HCT116 (cell line): ENCODE data around the gene HOTAIR. TPM values are rescaled to one million over a fixed set of nuclear protein-coding genes. Genes with fewer than 3 reads are reported as not detected.

Source experiments
- ATAC-seq: fragments of 200-7000 bp; cut with Tn5 transposase; 2 replicates; pipeline ENCODE4 v1.9.1; 2020; ENCODE audit warnings: mild to moderate bottlenecking, moderate library complexity
- BruUV-seq: library from RNA; stranded (reverse); fragments of 400-500 nt; replicated peaks from 2 replicates; lab custom pipeline; 2021; lab: Mats Ljungman, UMichigan
- CTCF ChIA-PET: fragments of 300-600 bp; sonication (Branson Sonifier 250); formaldehyde crosslinking; loops from one replicate; lab custom pipeline; 2021; ENCODE audit warnings: antibody characterized with exemption; lab: Charles Lee
- POLR2A ChIA-PET: fragments of 300-600, 350-600 bp; sonication (Branson Sonifier 250); formaldehyde crosslinking; loops from one replicate; lab custom pipeline; 2021; ENCODE audit warnings: antibody characterized with exemption; lab: Charles Lee
- RAD21 ChIA-PET, 2 experiments: fragments of 300-600 bp; sonication (Branson Sonifier 250); formaldehyde crosslinking; loops; one replicate each; lab custom pipeline; 2023; ENCODE audit warnings: low total read pairs in 2 of 2; ENCODE audit not compliant: uncharacterized antibody in 2 of 2, unreplicated experiment in 2 of 2, low non-redundant PET in 1 of 2; lab: Charles Lee
- DNase-seq: peaks from one replicate; pipeline ENCODE4 v3.0.0-alpha.2; 2010; ENCODE audit warnings: low read depth, low spot score
- H2AFZ ChIP-seq: fragments of 200-600 bp; shearing (Covaris generic), sonication (generic); 2 replicates; pipeline ENCODE4 v1.6.1; 2017; ENCODE audit warnings: low read depth, mixed run types, mixed read lengths, antibody characterized with exemption, low read length; ENCODE audit not compliant: poor library complexity, severe bottlenecking
- H3K27ac ChIP-seq: 2 replicates; pipeline ENCODE4 v1.5.1; 2012; ENCODE audit warnings: low read depth, low read length
- H3K27me3 ChIP-seq: fragments of 200-600 bp; sonication (generic); 2 replicates; pipeline ENCODE4 v1.6.1; 2016; ENCODE audit warnings: mixed run types, low read length, mixed read lengths; ENCODE audit not compliant: insufficient read depth
- H3K36me3 ChIP-seq, 2 experiments: fragments of 200-500 bp in 1 of 2; fragments of 200-600 bp in 1 of 2; sonication (Bioruptor generic) in 1 of 2; sonication (generic) in 1 of 2; 2 replicates each; pipeline versions ENCODE4 v1.5.1 to v1.6.1; 2014 to 2016; ENCODE audit warnings: low read length in 2 of 2, inconsistent platforms in 1 of 2, mixed read lengths in 1 of 2, mixed run types in 1 of 2; ENCODE audit not compliant: insufficient read depth in 2 of 2, control insufficient read depth in 1 of 2
- H3K4me1 ChIP-seq, 2 experiments: fragments of 200-600 bp in 1 of 2; sonication (generic) in 1 of 2; 2 replicates each; pipeline versions ENCODE4 v1.5.1 to v1.6.1; 2012 to 2017; ENCODE audit warnings: low read length in 2 of 2, inconsistent platforms in 1 of 2, mild to moderate bottlenecking in 1 of 2, mixed read lengths in 1 of 2, mixed run types in 1 of 2, moderate library complexity in 1 of 2; ENCODE audit not compliant: insufficient read depth in 2 of 2, control insufficient read depth in 1 of 2
- H3K4me2 ChIP-seq: fragments of 200-600 bp; sonication (generic); 2 replicates; pipeline ENCODE4 v1.6.1; 2017; ENCODE audit warnings: mixed run types, low read length, mixed read lengths
- H3K4me3 ChIP-seq, 2 experiments: fragments of 200-600 bp in 1 of 2; sonication (generic) in 1 of 2; replicated peaks in 1 of 2; 2 replicates each; pipeline ENCODE4 v1.5.1; 2011 to 2016; ENCODE audit warnings: low read length in 2 of 2, control low read depth in 1 of 2, low read depth in 1 of 2, mild to moderate bottlenecking in 1 of 2, mixed read lengths in 1 of 2, mixed run types in 1 of 2
- H3K79me2 ChIP-seq: fragments of 200-600 bp; sonication (generic); 2 replicates; pipeline ENCODE4 v1.6.1; 2017; ENCODE audit warnings: mild to moderate bottlenecking, mixed run types, low read length, moderate library complexity, mixed read lengths; ENCODE audit not compliant: insufficient read depth
- H3K9ac ChIP-seq: fragments of 200-600 bp; sonication (generic); 2 replicates; pipeline ENCODE4 v1.6.1; 2016; ENCODE audit warnings: low read length, mixed read lengths
- H3K9me2 ChIP-seq: fragments of 200-600 bp; sonication (generic), shearing (Covaris generic); 2 replicates; pipeline ENCODE4 v1.6.1; 2017; ENCODE audit warnings: mixed run types, mild to moderate bottlenecking, moderate library complexity; ENCODE audit not compliant: insufficient read depth
- H3K9me3 ChIP-seq, 2 experiments: fragments of 200-500 bp in 1 of 2; fragments of 200-600 bp in 1 of 2; sonication (Bioruptor generic) in 1 of 2; sonication (generic) in 1 of 2; 2 replicates each; pipeline ENCODE4 v1.6.1; 2014 to 2017; ENCODE audit warnings: low read length in 2 of 2, mixed read lengths in 2 of 2, inconsistent platforms in 1 of 2, low read depth in 1 of 2, mild to moderate bottlenecking in 1 of 2, mixed run types in 1 of 2, moderate library complexity in 1 of 2; ENCODE audit not compliant: control insufficient read depth in 1 of 2, insufficient read depth in 1 of 2
- H4K20me1 ChIP-seq: fragments of 200-600 bp; sonication (generic), shearing (Covaris generic); 2 replicates; pipeline ENCODE4 v1.6.1; 2017; ENCODE audit warnings: mixed run types, mild to moderate bottlenecking, moderate library complexity; ENCODE audit not compliant: insufficient read depth
- CBX3 ChIP-seq: IDR thresholded peaks from 2 replicates; pipeline ENCODE4 v1.6.1; 2012; ENCODE audit warnings: low read depth
- CEBPB ChIP-seq: IDR thresholded peaks from 2 replicates; pipeline ENCODE4 v1.6.1; 2012; ENCODE audit warnings: low read depth
- EGR1 ChIP-seq: IDR thresholded peaks from 2 replicates; pipeline ENCODE4 v1.6.1; 2012; ENCODE audit warnings: low read depth
- ELF1 ChIP-seq: IDR thresholded peaks from 2 replicates; pipeline ENCODE4 v1.6.1; 2012; ENCODE audit warnings: low read depth, borderline replicate concordance
- EZH2 ChIP-seq: fragments of 200-600 bp; sonication (generic); IDR thresholded peaks from 2 replicates; pipeline ENCODE4 v1.6.1; 2017; ENCODE audit warnings: antibody characterized with exemption, mixed run types
- FOSL1 ChIP-seq: IDR thresholded peaks from 2 replicates; pipeline ENCODE4 v1.6.1; 2012; ENCODE audit warnings: low read depth
- JUND ChIP-seq: IDR thresholded peaks from 2 replicates; pipeline ENCODE4 v1.6.1; 2012
- POLR2A ChIP-seq: IDR thresholded peaks from 2 replicates; pipeline ENCODE4 v1.7.0; 2011; ENCODE audit warnings: borderline replicate concordance; ENCODE audit not compliant: insufficient read depth, insufficient read length; ENCODE audit errors: extremely low read depth
- RAD21 ChIP-seq: IDR thresholded peaks from 2 replicates; pipeline ENCODE4 v1.6.1; 2012; ENCODE audit warnings: low read depth, mild to moderate bottlenecking
- SIN3A ChIP-seq: IDR thresholded peaks from 2 replicates; pipeline ENCODE4 v1.6.1; 2012; ENCODE audit warnings: low read depth
- SP1 ChIP-seq: IDR thresholded peaks from 2 replicates; pipeline ENCODE4 v1.6.1; 2012; ENCODE audit warnings: low read depth
- SRF ChIP-seq: IDR thresholded peaks from 2 replicates; pipeline ENCODE4 v1.6.1; 2012; ENCODE audit warnings: low read depth
- YY1 ChIP-seq: IDR thresholded peaks from 2 replicates; pipeline ENCODE4 v1.6.1; 2011; ENCODE audit warnings: low read length, low read depth, moderate library complexity, mild to moderate bottlenecking; ENCODE audit not compliant: insufficient replicate concordance; ENCODE audit errors: extremely low read depth
- ZFX ChIP-seq: fragments of 450-650 bp; IDR thresholded peaks from 2 replicates; pipeline ENCODE4 v1.6.1; 2017
- ZNF274 ChIP-seq: fragments of 200-500 bp; sonication (Bioruptor generic); IDR thresholded peaks from 2 replicates; pipeline ENCODE4 v1.6.1; 2014; ENCODE audit warnings: mild to moderate bottlenecking, low read depth, low read length, inconsistent platforms
- intact Hi-C: fragments of 100-400 bp; cut with micrococcal nuclease; formaldehyde crosslinking; loops from 2 replicates; pipeline ENCODE4 v1.10.0; 2022
- total RNA-seq: library from RNA; stranded (reverse); gene quantifications from one replicate; pipeline ENCODE4 v1.2.1, GENCODE V29; 2021; ENCODE audit not compliant: unreplicated experiment
- TF ChIP-seq, protein P1 (sequence below), 3 experiments: fragments of 200-600 bp in 1 of 3; sonication (generic) in 1 of 3; IDR thresholded peaks in 2 of 3; conservative IDR thresholded peaks in 1 of 3; 2 replicates each; pipeline ENCODE4 v1.5.1; 2012 to 2017; ENCODE audit warnings: low read depth in 2 of 3, low read length in 2 of 3, antibody characterized with exemption in 1 of 3, borderline replicate concordance in 1 of 3, control low read depth in 1 of 3, mild to moderate bottlenecking in 1 of 3, mixed read lengths in 1 of 3, mixed run types in 1 of 3, moderate library complexity in 1 of 3; ENCODE audit not compliant: insufficient read depth in 1 of 3
- TF ChIP-seq, protein P2 (sequence below): IDR thresholded peaks from 2 replicates; pipeline ENCODE4 v1.6.1; 2012
- TF ChIP-seq, protein P3 (sequence below): IDR thresholded peaks from 2 replicates; pipeline ENCODE4 v1.6.1; 2011; ENCODE audit warnings: mild to moderate bottlenecking, low read length, moderate library complexity; ENCODE audit not compliant: insufficient replicate concordance; ENCODE audit errors: extremely low read depth
- TF ChIP-seq, protein P4 (sequence below): IDR thresholded peaks from 2 replicates; pipeline ENCODE4 v1.6.1; 2012
- TF ChIP-seq, protein P5 (sequence below): IDR thresholded peaks from 2 replicates; pipeline ENCODE4 v1.6.1; 2012; ENCODE audit warnings: low read depth

Gene HOTAIR
- total RNA-seq, 1 experiment from 2014 or later, result 0.25 TPM

DNA sequence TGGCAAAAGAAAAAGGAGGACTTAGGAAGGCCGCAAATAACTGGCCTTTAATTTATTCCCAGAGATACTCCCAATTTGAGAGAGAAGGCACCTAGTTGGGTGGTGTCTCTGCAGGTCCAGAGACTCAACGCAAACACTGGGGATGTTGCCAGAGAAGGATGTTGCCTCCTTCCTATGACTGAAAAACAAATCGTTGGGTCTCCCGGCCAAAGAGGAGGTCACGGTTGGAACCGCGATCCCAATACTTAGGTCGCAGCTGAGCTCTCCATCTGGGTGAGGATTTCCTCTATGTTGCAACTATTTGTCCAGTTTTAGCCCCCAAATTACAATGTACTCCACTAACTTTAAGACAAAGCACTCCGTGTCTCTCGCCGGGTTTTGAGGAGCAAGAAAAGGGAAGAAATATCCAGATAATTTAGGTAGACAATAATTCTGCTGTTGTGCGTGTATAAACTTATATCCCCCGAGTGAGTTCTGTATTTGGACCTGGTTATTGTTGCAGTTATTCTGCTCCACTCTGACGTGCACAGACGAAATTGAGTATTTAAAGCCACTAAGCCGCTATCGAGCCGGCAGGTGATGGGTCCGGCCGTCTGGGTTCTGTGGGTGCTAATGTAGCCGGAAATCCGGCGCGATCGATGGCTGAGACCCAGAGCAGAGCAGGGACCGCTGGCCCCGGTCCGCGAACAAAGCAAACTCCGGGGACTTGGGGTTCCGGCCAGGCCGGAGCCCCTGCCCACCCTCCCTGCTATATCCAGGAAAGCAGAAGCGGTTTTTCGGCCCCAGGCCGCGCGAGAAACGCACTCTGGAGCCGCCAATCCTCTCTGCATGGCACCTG lies 14.3 kb downstream of the HOTAIR start:
- TF ChIP-seq FOSL1, result no peak
- TF ChIP-seq POLR2A, result no peak
- TF ChIP-seq, protein P1, sequence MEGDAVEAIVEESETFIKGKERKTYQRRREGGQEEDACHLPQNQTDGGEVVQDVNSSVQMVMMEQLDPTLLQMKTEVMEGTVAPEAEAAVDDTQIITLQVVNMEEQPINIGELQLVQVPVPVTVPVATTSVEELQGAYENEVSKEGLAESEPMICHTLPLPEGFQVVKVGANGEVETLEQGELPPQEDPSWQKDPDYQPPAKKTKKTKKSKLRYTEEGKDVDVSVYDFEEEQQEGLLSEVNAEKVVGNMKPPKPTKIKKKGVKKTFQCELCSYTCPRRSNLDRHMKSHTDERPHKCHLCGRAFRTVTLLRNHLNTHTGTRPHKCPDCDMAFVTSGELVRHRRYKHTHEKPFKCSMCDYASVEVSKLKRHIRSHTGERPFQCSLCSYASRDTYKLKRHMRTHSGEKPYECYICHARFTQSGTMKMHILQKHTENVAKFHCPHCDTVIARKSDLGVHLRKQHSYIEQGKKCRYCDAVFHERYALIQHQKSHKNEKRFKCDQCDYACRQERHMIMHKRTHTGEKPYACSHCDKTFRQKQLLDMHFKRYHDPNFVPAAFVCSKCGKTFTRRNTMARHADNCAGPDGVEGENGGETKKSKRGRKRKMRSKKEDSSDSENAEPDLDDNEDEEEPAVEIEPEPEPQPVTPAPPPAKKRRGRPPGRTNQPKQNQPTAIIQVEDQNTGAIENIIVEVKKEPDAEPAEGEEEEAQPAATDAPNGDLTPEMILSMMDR (IDR thresholded peaks at IDR 0.05 in 2 of 3, conservative IDR thresholded peaks at IDR 0.05 in 1 of 3; ENCODE audit: borderline replicate concordance in 1 of 3, insufficient read depth in 1 of 3, low read depth in 2 of 3, low read length in 2 of 3), result no peak
- TF ChIP-seq CEBPB, result no peak
- no peak for TF ChIP-seq SRF
- TF ChIP-seq, protein P2, sequence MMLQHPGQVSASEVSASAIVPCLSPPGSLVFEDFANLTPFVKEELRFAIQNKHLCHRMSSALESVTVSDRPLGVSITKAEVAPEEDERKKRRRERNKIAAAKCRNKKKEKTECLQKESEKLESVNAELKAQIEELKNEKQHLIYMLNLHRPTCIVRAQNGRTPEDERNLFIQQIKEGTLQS, result no peak
- TF ChIP-seq EGR1, result no peak
- TF ChIP-seq, protein P3, sequence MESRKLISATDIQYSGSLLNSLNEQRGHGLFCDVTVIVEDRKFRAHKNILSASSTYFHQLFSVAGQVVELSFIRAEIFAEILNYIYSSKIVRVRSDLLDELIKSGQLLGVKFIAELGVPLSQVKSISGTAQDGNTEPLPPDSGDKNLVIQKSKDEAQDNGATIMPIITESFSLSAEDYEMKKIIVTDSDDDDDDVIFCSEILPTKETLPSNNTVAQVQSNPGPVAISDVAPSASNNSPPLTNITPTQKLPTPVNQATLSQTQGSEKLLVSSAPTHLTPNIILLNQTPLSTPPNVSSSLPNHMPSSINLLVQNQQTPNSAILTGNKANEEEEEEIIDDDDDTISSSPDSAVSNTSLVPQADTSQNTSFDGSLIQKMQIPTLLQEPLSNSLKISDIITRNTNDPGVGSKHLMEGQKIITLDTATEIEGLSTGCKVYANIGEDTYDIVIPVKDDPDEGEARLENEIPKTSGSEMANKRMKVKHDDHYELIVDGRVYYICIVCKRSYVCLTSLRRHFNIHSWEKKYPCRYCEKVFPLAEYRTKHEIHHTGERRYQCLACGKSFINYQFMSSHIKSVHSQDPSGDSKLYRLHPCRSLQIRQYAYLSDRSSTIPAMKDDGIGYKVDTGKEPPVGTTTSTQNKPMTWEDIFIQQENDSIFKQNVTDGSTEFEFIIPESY, result no peak
- TF ChIP-seq ELF1, result no peak
- TF ChIP-seq SIN3A, result no peak
- TF ChIP-seq, protein P4, sequence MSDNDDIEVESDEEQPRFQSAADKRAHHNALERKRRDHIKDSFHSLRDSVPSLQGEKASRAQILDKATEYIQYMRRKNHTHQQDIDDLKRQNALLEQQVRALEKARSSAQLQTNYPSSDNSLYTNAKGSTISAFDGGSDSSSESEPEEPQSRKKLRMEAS, result no peak
- TF ChIP-seq RAD21, result no peak
- TF ChIP-seq, protein P5, sequence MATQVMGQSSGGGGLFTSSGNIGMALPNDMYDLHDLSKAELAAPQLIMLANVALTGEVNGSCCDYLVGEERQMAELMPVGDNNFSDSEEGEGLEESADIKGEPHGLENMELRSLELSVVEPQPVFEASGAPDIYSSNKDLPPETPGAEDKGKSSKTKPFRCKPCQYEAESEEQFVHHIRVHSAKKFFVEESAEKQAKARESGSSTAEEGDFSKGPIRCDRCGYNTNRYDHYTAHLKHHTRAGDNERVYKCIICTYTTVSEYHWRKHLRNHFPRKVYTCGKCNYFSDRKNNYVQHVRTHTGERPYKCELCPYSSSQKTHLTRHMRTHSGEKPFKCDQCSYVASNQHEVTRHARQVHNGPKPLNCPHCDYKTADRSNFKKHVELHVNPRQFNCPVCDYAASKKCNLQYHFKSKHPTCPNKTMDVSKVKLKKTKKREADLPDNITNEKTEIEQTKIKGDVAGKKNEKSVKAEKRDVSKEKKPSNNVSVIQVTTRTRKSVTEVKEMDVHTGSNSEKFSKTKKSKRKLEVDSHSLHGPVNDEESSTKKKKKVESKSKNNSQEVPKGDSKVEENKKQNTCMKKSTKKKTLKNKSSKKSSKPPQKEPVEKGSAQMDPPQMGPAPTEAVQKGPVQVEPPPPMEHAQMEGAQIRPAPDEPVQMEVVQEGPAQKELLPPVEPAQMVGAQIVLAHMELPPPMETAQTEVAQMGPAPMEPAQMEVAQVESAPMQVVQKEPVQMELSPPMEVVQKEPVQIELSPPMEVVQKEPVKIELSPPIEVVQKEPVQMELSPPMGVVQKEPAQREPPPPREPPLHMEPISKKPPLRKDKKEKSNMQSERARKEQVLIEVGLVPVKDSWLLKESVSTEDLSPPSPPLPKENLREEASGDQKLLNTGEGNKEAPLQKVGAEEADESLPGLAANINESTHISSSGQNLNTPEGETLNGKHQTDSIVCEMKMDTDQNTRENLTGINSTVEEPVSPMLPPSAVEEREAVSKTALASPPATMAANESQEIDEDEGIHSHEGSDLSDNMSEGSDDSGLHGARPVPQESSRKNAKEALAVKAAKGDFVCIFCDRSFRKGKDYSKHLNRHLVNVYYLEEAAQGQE, result no peak
- no peak for TF ChIP-seq EZH2
- TF ChIP-seq SP1, result no peak
- no peak for TF ChIP-seq CBX3
- TF ChIP-seq ZNF274, result no peak
- no peak for TF ChIP-seq YY1
- TF ChIP-seq ZFX, result no peak
- TF ChIP-seq JUND, result no peak
- no peaks in the 10 kb centered on the region for H3K4me1 ChIP-seq
- H3K9me2 ChIP-seq, result no peaks in the 10 kb centered on the region
- H3K4me2 ChIP-seq, result no peak overlapping the region
- intact Hi-C loops, result no loop called here
- H3K79me2 ChIP-seq, result no peaks in the 10 kb centered on the region
- no peak overlapping the region for H3K9ac ChIP-seq
- no peak overlapping the region for H3K27ac ChIP-seq
- H2AFZ ChIP-seq, result no peak overlapping the region
- no peaks in the 10 kb centered on the region for H3K36me3 ChIP-seq
- no peaks in the 10 kb centered on the region for H4K20me1 ChIP-seq
- ChIA-PET POLR2A (no interaction called here), CTCF (no interaction called here), RAD21 (no interaction called here)
- no peaks in the 10 kb centered on the region for H3K27me3 ChIP-seq
- no peaks in the 10 kb centered on the region for H3K9me3 ChIP-seq
- BruUV-seq, result no TSS peak
- no peak for DNase-seq
- no peak overlapping the region for H3K4me3 ChIP-seq
- ATAC-seq, result no peak
